GM18867 (cell line): ENCODE results near the gene NRDC.

ENCODE experiments used
- ATAC-seq: cut with Tn5 transposase; IDR thresholded peaks from one replicate; pipeline ENCODE4 v1.9.1; 2021; ENCODE audit warnings: mild to moderate bottlenecking, moderate library complexity; ENCODE audit not compliant: unreplicated experiment

Gene NRDC, protein sequence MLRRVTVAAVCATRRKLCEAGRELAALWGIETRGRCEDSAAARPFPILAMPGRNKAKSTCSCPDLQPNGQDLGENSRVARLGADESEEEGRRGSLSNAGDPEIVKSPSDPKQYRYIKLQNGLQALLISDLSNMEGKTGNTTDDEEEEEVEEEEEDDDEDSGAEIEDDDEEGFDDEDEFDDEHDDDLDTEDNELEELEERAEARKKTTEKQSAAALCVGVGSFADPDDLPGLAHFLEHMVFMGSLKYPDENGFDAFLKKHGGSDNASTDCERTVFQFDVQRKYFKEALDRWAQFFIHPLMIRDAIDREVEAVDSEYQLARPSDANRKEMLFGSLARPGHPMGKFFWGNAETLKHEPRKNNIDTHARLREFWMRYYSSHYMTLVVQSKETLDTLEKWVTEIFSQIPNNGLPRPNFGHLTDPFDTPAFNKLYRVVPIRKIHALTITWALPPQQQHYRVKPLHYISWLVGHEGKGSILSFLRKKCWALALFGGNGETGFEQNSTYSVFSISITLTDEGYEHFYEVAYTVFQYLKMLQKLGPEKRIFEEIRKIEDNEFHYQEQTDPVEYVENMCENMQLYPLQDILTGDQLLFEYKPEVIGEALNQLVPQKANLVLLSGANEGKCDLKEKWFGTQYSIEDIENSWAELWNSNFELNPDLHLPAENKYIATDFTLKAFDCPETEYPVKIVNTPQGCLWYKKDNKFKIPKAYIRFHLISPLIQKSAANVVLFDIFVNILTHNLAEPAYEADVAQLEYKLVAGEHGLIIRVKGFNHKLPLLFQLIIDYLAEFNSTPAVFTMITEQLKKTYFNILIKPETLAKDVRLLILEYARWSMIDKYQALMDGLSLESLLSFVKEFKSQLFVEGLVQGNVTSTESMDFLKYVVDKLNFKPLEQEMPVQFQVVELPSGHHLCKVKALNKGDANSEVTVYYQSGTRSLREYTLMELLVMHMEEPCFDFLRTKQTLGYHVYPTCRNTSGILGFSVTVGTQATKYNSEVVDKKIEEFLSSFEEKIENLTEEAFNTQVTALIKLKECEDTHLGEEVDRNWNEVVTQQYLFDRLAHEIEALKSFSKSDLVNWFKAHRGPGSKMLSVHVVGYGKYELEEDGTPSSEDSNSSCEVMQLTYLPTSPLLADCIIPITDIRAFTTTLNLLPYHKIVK

DNA sequence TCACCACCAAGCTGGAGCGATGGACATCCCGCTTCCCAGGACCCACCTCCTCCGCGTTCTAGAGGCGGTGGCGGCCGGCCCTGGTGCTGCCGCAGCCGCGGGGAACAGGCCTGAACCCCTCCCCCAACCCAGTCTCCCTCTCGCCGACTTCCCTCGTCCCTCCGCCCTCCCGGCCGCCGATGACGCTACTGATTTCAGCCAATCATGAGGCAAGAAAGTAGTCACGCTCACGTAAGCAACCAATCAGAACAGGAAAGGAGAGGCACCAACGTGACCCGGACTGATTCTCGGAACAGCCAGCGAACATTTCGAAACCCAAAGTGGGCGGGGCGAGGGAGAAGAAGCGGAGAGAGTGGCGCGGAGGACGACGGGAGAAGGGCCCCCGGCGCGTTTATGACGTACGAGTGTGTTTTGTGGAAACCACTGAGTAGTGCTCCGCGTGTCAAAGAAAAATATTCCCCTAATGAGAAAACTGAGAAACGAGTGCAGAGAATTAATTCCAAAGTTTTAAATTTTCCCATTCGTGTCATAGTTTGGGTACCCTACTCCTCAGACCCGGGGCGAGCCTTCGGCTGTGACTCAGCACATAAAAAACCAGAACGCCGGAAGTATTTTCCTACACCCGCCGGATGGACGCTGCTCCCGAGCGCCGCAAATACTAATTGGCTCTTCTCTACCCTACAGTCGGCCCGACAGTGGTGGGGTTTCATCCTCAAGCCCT is at the start of gene NRDC:
TSS of gene NRDC (minus strand) at position 112 of the 721 bp plus-strand sequence. CDS start 112 bp downstream, outside the sequence.
- ATAC-seq: peak; percentile 93

DNA sequence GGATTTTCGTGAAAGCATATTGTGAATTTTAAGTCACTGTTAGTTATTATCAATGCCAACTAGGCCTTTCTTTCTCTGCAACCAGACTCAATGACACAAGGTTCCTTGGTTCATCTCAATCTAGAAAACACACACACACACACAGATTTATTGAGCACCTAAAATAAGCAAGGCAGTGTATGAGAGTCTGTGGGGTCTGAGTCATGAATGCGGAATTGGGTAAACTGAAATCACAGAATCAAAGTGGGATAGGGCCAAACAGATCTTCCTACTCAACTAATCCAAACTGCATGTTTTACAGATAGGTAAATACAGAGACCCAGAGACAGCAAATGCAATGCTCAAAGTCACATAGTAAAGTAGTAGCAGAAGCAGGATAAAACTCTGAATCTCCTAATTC is 48.5 kb upstream of the NRDC start:
- ATAC-seq: no peak

GRCh38 chr1:51926171-51926812 is 47.8 kb upstream of the NRDC start:
- no peak for ATAC-seq

DNA sequence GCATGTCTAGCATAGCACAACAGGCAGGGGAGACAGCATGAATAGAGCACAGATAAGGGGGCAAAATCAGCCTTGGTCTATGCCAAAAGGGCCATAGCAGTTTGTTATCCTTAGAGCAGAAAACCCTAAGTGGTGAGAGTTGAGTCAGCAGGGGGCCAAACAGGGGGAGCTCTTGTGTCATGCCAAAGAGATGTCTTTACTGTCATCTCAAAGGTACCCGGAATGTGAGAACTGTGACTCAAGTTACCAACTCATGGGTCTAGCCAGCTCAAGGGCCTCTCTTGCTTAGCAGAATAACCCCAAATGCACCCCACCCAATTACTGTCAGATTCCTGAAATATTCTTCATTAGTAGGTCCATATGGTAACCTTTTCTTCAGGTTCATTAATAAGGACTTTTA is 45.9 kb upstream of the NRDC start:
- no peak for ATAC-seq

GRCh38 chr1:51922040-51922439 is 43.5 kb upstream of the NRDC start:
- no peak for ATAC-seq

DNA sequence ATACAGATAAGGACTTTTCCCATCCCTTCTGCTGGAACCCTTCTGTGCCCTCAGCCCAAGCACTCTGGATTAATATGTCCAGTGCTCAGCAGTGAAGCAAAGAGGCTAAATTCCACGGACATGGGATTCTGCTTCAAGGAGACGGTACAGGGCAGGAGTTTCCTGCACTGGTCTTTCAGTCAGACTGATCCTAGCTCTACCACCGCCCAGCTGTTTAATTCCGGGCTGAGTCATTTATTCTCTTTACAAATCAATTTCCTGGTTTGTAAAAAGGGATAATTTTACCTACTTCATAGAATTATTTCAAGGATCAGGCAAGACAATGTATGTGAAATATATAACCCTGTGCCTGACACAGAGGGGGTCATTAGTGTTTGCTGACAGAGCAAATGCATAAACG is 41.6 kb upstream of the NRDC start:
- ATAC-seq: no peak

DNA sequence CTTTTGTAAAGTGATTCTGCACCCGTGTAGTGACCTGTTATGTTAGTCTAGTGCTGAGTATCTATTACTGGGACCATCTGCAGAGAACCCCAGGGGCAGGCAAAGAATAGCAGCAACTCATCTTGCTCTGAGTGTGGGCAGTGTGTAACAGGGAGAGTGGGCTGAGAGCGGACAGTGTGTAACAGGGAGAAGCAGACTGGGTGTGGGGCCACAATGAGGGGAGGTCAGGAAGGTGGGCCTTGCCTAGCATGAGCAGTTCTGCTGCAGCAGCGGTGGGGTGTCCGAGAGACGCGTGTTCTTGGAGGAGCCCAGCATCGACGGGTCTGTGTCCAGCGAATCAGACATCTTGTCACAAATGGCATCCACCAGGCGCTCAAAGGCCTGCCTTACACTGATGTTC is 41.2 kb upstream of the NRDC start:
- no peak for ATAC-seq

DNA sequence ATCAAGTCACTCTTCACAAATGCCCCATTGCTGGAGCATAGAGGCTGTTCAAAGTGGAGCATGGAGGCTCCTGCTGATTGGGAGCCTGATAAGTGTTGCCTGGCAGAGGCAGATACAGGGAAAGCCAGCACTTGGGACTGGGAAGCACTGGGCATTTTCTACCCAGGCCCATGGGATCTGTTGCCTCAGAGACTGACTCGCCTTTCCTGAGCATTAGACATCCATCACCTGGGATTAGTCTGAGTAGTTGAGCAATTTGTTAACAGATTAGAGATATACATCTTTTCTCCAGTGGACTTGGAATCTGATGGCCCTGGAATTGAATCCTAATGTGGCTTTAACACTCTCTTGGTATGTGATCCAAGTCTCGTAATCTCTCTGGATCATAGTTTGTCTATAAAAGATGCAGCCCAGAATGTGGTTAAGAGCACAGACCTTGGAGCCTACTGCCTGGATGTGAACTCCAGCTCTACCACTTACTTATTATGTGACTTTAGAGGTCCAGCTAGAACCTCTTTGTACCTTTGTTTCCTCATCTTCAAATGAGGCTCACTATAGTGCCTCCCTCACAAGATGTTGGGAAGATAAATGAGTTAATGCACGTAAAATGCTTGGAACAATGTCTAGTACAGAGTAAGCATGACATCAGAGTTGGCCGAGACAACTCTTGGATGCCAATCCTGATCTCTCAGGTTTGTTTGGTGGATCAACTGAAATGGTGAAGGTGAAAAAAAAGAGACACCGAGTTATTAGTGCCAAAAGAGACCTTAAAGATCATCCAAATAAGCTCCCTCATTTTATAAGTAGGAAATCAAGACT is 38.3 kb upstream of the NRDC start:
- no peak for ATAC-seq

DNA sequence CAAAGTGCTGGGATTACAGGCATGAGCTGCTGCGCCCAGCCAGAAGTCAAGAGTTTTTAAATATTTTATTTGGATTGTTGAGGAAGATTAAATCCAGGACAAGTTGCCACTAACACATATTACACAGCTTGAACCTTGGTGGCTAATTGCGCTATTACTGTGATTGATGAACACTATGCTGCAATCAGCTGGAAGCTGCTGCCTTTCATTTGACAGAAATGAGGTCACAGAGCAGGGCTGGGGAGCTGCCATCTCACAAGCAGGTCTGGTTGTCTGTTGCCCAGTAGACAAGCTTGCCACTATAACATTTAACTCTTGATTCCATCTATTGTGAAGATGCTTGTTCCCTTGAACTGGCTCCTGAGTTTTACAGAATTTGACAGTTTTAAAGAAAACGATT is 37.4 kb upstream of the NRDC start:
- ATAC-seq: no peak

- ATAC-seq: no peak
Observed at GRCh38 chr1:51912881-51913280, 34.4 kb upstream of the NRDC start.

DNA sequence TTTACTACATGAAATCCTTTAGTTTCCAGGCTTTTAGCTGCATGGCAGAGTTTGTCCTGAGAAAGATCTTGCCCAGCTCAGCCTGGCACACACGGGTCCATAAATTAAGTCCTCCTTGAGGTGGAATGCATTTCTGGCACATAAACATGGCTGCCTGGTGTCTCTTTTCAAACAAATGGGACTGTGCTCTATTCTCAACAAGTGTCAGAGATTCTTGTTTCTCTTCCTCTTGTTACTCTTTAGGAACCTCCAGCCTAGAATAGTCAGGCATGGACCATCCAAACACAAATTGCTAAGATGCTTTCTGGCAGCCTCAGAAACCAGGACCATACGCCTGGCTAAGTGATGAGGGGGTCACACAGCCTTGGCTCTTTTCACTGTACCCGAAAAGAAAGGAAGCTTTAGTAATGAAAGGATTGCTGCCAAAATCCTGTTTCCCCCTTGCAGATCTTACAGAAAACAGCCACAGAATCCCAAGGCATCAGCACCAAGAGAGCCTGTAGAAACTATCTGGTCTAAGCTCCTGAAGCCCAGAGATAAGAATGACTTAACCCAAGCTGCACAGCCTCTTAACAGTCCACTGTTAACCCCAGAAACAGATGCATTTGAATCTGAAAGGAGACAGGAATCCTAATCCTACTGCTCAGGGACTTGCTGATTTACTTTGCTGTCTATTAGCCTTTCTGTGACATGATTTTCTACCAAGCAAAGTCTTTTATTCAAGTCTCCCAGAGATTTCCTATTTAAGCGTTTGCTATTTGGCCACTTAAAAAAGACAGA is 31.9 kb upstream of the NRDC start:
- ATAC-seq: no peak

GRCh38 chr1:51908499-51908898 is 30.0 kb upstream of the NRDC start:
- ATAC-seq: no peak

- no peak for ATAC-seq
Observed at GRCh38 chr1:51907079-51907702, 28.7 kb upstream of the NRDC start.

DNA sequence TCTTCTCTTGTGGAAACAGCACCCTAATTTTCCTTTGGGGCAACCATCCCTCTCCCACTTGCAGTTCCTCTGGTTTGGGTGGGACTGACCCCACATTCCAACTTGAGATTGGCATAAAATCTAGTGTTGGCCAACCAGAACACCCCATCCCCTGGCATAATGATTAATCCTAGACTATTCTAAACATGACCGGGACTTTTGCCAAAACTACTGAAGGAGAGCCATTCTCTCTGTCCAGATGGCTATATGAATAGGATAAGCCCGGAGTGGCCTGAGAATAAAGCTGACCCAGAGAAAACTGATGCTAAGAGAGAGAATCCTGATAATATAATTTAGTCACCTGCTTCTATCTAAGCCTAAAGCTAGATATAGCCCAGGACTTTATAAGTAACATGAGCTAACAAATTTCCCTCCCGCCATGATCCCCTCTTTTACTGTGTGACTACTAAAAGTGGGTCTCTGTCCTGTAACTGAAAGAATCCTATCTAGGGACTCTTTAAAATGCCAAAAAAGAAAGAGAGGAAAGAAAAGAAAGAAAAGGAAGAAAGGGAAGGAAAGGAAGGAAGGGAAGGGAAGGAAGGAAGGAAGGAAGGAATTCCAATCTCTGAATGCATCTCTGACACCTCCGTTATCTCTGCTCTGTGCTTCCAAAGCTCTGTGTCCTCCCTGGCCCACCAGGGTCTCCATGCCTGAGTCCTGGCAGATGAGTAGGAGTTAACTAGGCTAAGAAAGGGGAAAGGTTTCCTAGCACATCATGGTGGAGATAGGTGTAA is 28.0 kb upstream of the NRDC start:
- ATAC-seq: no peak

DNA sequence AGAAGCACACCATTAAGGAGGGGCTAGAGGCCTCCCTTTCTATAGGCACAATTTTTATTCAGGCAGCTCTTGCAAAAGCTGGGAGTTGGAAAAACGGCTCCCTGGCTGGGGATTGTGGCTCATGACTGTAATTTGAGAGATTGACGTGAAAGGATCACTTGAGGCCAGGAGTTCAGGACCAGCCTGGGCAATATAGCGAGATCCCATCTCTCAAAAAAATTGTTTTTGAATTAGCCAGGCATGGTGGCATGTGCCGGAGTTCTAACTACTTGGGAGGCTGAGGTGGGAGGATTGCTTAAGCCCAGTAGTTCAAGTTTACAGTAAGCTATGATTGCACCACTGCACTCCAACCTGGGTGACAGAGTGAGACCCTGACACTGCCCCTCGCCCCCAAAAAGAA is 23.9 kb upstream of the NRDC start:
- no peak for ATAC-seq

GRCh38 chr1:51901151-51901550 is 22.6 kb upstream of the NRDC start:
- no peak for ATAC-seq

DNA sequence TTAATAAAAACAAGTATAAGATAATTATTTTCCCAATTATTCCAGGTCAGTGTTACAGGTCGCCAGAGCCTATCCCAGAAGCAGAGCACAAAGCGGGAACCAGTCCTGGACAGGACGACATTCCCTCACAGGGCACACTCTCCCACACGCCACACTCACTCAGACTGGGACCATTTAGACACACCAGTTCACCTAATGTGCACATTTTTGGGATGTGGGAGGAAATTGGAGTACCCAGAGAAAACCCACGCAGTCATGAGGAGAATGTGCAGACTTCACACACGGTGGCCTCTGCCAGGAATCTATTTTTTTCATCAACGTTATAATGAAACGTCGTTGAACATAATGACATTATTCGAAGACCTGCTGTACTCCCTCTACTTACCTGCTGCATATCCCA is 20.5 kb upstream of the NRDC start:
- no peak for ATAC-seq
